CD8-positive, alpha-beta memory T cell (primary cell): Measurements from ENCODE around the gene AK2. TPM values are rescaled to one million over a fixed set of nuclear protein-coding genes. Genes with fewer than 3 reads are reported as not detected.

ENCODE experiments used
- CTCF ChIA-PET: fragments of 350-600 bp; sonication (Branson Sonifier 250); formaldehyde crosslinking; loops from one replicate; lab custom pipeline; 2021; ENCODE audit warnings: antibody characterized with exemption; lab: Charles Lee
- POLR2A ChIA-PET: fragments of 350-600 bp; sonication (Branson Sonifier 250); formaldehyde crosslinking; loops from one replicate; lab custom pipeline; 2021; ENCODE audit warnings: antibody characterized with exemption; lab: Charles Lee
- DNase-seq, 5 donors: peaks; one replicate each; pipeline versions ENCODE4 v3.0.0 to v3.0.0-alpha.2; 2020 to 2022; ENCODE audit warnings: mixed read lengths in 1 of 5
- H3K27ac ChIP-seq: one replicate; pipeline ENCODE4 v1.7.0; 2013; ENCODE audit warnings: low read depth, mild to moderate bottlenecking, low read length, moderate library complexity
- H3K27me3 ChIP-seq: 2 replicates; pipeline ENCODE4 v1.7.0; 2013; ENCODE audit warnings: low read length, mild to moderate bottlenecking; ENCODE audit not compliant: insufficient read depth, poor library complexity, severe bottlenecking
- H3K36me3 ChIP-seq: 2 replicates; pipeline ENCODE4 v1.7.0; 2013; ENCODE audit warnings: mild to moderate bottlenecking, low read length, moderate library complexity; ENCODE audit not compliant: insufficient read depth
- H3K4me1 ChIP-seq: 2 replicates; pipeline ENCODE4 v1.7.0; 2013; ENCODE audit warnings: mild to moderate bottlenecking, low read length, moderate library complexity; ENCODE audit not compliant: insufficient read depth
- H3K4me3 ChIP-seq: 2 replicates; pipeline ENCODE4 v1.7.0; 2013; ENCODE audit warnings: mild to moderate bottlenecking, low read length
- H3K9me3 ChIP-seq: 2 replicates; pipeline ENCODE4 v1.7.0; 2013; ENCODE audit warnings: mild to moderate bottlenecking, low read length
- H3K27ac Mint-ChIP-seq, 8 donors: one replicate each; pipeline ENCODE4 v1.8.0; 2020 to 2021; ENCODE audit warnings: mixed read lengths in 8 of 8, mild to moderate bottlenecking in 6 of 8, inconsistent platforms in 3 of 8, moderate library complexity in 3 of 8
- H3K27me3 Mint-ChIP-seq, 2 donors: one replicate each; pipeline ENCODE4 v1.8.0; 2020 to 2021; ENCODE audit warnings: mixed read lengths in 2 of 2, mild to moderate bottlenecking in 1 of 2, moderate library complexity in 1 of 2
- H3K36me3 Mint-ChIP-seq, 3 donors: one replicate each; pipeline ENCODE4 v1.8.0; 2020 to 2021; ENCODE audit warnings: mixed read lengths in 3 of 3, inconsistent platforms in 1 of 3, mild to moderate bottlenecking in 1 of 3
- H3K4me1 Mint-ChIP-seq, 3 donors: one replicate each; pipeline ENCODE4 v1.8.0; 2020 to 2021; ENCODE audit warnings: mixed read lengths in 3 of 3, inconsistent platforms in 1 of 3, mild to moderate bottlenecking in 1 of 3
- H3K4me3 Mint-ChIP-seq, 7 donors: one replicate each; pipeline ENCODE4 v1.8.0; 2020 to 2021; ENCODE audit warnings: mixed read lengths in 7 of 7, mild to moderate bottlenecking in 6 of 7, moderate library complexity in 4 of 7, inconsistent platforms in 2 of 7
- H3K9me3 Mint-ChIP-seq, 5 donors: one replicate each; pipeline ENCODE4 v1.8.0; 2020 to 2022; ENCODE audit warnings: mixed read lengths in 5 of 5, mild to moderate bottlenecking in 3 of 5, moderate library complexity in 2 of 5, inconsistent platforms in 1 of 5
- polyA plus RNA-seq: library from polyadenylated mRNA; unstranded; fragments of 300-500 nt; fragmentation: Illumina TruSeq; gene quantifications from one replicate; pipeline ENCODE4 v1.2.3, GENCODE V29; 2021
- total RNA-seq, 2 experiments: library from RNA; stranded (reverse); gene quantifications; one replicate each; pipeline ENCODE4 v1.2.3, GENCODE V29; 2021

Gene AK2
- total and polyA plus RNA-seq, 3 experiments from 2014 or later: 110 to 305 (median 288) TPM

DNA sequence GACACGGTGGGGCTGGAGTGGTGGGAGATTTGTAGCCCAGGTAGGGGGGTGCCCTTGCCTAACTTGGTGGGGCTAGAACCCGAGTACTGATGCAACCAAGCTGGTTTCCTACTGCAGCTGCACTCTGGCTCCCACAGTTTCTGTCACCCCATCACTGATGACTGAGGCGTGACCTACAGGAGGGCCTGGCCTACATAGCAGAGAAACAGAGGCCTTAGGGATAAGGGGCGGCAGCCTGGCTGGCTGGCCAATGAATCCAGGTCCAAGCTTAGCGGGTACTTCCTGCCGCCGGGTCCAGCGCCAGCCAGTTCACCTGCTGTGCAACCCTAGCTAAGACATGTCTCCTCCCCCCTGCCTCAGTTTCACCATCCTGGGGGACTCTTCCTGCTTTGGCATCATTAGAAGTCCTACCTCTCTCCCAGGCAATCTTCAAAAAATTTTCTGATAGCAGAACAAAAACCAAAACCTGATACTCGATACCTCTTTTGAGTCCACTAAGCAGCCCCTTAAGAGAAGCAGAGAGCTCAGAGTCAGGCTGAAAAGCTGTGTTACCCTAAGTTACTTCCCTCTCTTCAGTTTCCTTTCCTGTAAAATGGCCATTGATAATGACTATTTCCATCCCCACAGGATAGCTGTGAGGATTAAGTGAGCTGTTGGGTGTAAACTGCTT, 44.7 kb downstream of the AK2 start:
- no peaks in the 10 kb centered on the region for H3K36me3 Mint-ChIP-seq
- POLR2A ChIA-PET: no interaction called here
- DNase-seq: no peak
- H3K9me3 Mint-ChIP-seq: no peaks in the 10 kb centered on the region
- H3K27ac Mint-ChIP-seq: peak overlapping the region in 5 of 8 donors; percentile 17 to 63 (median 27)
- Histone ChIP-seq H3K4me1 (no peaks in the 10 kb centered on the region), H3K4me3 (no peak overlapping the region), H3K9me3 (no peaks in the 10 kb centered on the region), H3K27me3 (no peaks in the 10 kb centered on the region), H3K36me3 (no peaks in the 10 kb centered on the region), H3K27ac (no peak overlapping the region)
- peaks cover 11 to 31% (median 17%) of the 10 kb centered on the region in 3 donors for H3K4me1 Mint-ChIP-seq
- H3K4me3 Mint-ChIP-seq: no peak overlapping the region
- H3K27me3 Mint-ChIP-seq: no peaks in the 10 kb centered on the region
- CTCF ChIA-PET: interaction anchor here (0.8 to 2.1 kb wide), 2 partner anchors 11 to 27 kb away, joined by 3 to 6 read pairs; partner anchors contain the start of gene RNF19B

DNA sequence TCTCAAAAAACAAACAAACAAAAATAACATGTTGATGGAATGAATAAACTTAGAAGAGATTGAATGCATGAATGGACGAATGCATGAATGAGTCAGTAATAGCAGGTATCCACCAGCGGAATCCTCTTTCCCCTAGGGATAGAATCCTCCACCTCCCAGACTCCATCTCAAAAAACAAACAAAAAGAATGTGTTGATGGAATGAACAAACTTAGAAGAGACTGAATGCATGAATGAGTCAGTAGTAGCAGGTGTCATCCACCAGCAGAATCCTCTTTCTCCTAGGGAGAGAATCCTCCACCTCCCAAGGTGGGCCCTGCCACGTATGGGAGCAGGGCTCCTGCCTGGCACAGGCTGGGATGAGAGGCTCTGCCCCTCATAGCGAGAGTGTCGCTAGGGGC, 45.3 kb downstream of the AK2 start:
- Mint-ChIP-seq H3K9me3 (no peaks in the 10 kb centered on the region), H3K4me1 (peaks cover 11 to 31% (median 17%) of the 10 kb centered on the region in 3 donors), H3K4me3 (no peak overlapping the region), H3K36me3 (no peaks in the 10 kb centered on the region), H3K27me3 (no peaks in the 10 kb centered on the region), H3K27ac (peak overlapping the region in 2 of 8 donors; percentile 16 to 35)
- Histone ChIP-seq H3K9me3 (no peaks in the 10 kb centered on the region), H3K36me3 (no peaks in the 10 kb centered on the region), H3K4me1 (no peaks in the 10 kb centered on the region), H3K27me3 (no peaks in the 10 kb centered on the region), H3K4me3 (no peak overlapping the region), H3K27ac (no peak overlapping the region)
- POLR2A ChIA-PET: no interaction called here
- no peak for DNase-seq
- CTCF ChIA-PET: interaction anchor here (1.3 kb wide), 1 partner anchor 57 kb away, joined by 4 read pairs; no protein-coding TSS in a partner anchor

DNA sequence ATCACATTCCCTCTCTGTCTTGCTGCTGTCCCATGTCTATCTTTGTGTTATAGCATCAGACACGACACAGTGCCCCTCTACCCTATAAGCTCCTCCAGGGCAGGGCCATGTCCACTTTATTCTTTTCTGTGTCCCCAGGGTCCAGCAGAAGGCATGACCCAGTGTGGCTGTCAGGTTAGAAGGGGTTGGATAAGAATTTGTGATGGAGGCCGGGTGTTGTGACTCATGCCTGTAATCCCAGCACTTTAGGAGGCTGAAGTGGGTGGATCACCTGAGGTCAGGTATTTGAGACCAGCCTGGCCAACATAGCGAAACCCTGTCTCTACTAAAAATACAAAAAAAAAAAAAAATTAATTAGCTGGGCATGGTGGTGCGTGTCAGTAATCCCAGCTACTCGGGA, 45.8 kb downstream of the AK2 start:
- Histone ChIP-seq H3K4me1 (no peaks in the 10 kb centered on the region), H3K27me3 (no peaks in the 10 kb centered on the region), H3K4me3 (no peak overlapping the region), H3K36me3 (no peaks in the 10 kb centered on the region), H3K9me3 (no peaks in the 10 kb centered on the region), H3K27ac (no peak overlapping the region)
- no peak for DNase-seq
- Mint-ChIP-seq H3K9me3 (no peaks in the 10 kb centered on the region), H3K27ac (no peak overlapping the region), H3K4me3 (no peak overlapping the region), H3K4me1 (peaks cover 11 to 31% (median 17%) of the 10 kb centered on the region in 3 donors), H3K36me3 (no peaks in the 10 kb centered on the region), H3K27me3 (no peaks in the 10 kb centered on the region)
- ChIA-PET CTCF (interaction anchor here (1.3 kb wide), 1 partner anchor 57 kb away, joined by 4 read pairs; no protein-coding TSS in a partner anchor), POLR2A (no interaction called here)

DNA sequence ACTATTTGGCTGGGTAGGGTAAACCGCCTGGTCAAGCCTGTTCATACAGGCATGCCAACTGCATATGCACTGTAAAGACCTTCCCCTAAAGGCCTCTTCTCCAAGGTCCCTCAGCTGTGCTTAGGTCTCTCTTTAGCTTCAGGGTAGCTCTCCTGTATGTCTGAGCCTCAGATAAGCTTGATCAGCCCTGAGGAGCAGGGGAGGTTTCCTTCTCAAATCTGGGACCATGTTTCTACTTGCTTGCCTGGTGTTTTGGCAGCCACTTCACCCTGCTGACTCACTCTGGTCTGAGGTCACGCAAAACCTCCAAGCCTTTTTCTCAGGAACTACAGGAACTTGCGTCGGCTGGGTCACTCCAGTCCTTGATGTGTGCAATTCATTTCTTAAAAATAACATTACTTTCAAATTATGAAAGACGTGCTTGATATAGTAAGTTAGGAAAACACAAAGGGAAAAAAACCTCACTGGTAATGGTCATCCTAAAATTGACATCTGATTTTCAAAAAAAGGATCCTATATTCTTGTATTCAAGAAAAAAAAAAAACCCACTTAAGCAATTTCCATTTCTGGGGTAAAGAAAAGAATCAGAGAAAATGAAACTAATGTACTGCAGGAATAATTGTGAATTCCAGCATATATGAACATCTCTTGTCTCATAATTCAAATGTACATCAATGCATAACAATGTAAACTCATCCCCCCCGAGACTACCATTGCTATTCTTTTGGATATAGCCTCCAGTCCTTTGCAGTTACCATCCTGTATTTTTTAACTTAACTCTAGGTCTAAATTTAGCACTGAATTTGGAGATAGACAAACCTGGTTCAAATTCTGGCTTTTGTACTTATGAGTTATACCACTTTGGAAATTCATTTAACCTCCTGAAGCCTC, 47.3 kb downstream of the AK2 start:
- H3K4me3 Mint-ChIP-seq: no peak overlapping the region
- H3K4me1 Mint-ChIP-seq: peaks cover 13 to 35% (median 22%) of the 10 kb centered on the region in 3 donors
- Histone ChIP-seq H3K9me3 (no peaks in the 10 kb centered on the region), H3K27me3 (no peaks in the 10 kb centered on the region), H3K4me1 (no peaks in the 10 kb centered on the region), H3K4me3 (no peak overlapping the region), H3K27ac (no peak overlapping the region), H3K36me3 (no peaks in the 10 kb centered on the region)
- H3K27ac Mint-ChIP-seq: peak overlapping the region in 3 of 8 donors; percentile 21 to 51 (median 25)
- no peaks in the 10 kb centered on the region for H3K36me3 Mint-ChIP-seq
- ChIA-PET POLR2A (no interaction called here), CTCF (interaction anchor here (1.3 kb wide), 1 partner anchor 113 kb away, joined by 3 read pairs; no protein-coding TSS in a partner anchor)
- no peaks in the 10 kb centered on the region for H3K9me3 Mint-ChIP-seq
- no peak for DNase-seq
- H3K27me3 Mint-ChIP-seq: no peaks in the 10 kb centered on the region

DNA sequence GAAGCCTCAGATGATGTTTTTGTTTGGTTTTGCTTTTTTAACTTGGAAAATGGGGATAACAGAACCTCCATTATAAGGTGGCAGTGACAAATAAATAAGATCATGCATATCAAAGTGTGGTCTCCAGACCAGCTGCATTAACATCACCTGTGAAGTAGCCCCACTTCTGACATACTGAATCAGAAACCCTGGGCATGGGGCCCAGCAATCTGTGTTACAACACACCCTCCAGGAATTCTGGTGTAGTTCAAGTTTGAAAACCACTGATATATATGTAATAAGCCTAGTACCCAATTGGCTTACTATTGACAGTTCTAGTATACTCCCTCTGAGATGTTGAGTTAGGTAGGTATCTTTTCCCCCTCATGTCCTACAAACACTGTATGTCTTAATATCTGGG, 48.0 kb downstream of the AK2 start:
- H3K27ac ChIP-seq: no peak overlapping the region

DNA sequence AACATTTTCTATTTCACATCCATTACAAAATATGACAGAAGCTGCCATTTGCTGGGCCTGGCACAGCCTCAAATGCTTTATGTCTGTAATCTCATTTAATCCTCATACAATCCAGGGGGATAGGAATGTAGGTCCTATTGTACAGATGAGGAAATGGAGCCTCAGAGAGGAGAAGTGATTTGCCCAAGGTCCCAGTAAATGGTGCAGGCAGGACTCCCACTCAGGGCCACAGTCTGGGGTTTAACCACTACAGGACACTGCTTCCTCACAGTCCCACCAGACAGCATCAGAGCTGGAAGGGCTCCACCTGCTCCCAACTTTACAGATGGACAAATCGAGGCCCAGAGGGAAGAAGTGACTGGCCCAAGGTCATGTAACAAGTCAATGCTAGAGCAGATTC, 51.5 kb downstream of the AK2 start:
- DNase-seq: no peak
- H3K4me3 Mint-ChIP-seq: no peak overlapping the region
- peak overlapping the region in 5 of 8 donors; percentile 29 to 98 (median 91) for H3K27ac Mint-ChIP-seq
- H3K4me1 ChIP-seq: peaks cover 15% of the 10 kb centered on the region
- peaks cover 25 to 49% (median 47%) of the 10 kb centered on the region in 3 donors for H3K4me1 Mint-ChIP-seq
- no peak overlapping the region for H3K27ac ChIP-seq
- POLR2A ChIA-PET: no interaction called here
- no peaks in the 10 kb centered on the region for H3K36me3 ChIP-seq
- CTCF ChIA-PET: interaction anchor here (1.5 to 1.8 kb wide), 2 partner anchors 21 to 70 kb away, joined by 3 to 4 read pairs; partner anchors contain the start of gene RNF19B
- peaks cover 0 to 2% of the 10 kb centered on the region in 2 donors for H3K27me3 Mint-ChIP-seq
- H3K9me3 Mint-ChIP-seq: no peaks in the 10 kb centered on the region
- no peaks in the 10 kb centered on the region for H3K27me3 ChIP-seq
- H3K9me3 ChIP-seq: no peaks in the 10 kb centered on the region
- no peak overlapping the region for H3K4me3 ChIP-seq
- no peaks in the 10 kb centered on the region for H3K36me3 Mint-ChIP-seq

More for the DNA sequence above, 48.0 kb downstream of the AK2 start:
- H3K27ac Mint-ChIP-seq: peak overlapping the region in 2 of 8 donors; percentile 25 to 51
- peaks cover 14 to 40% (median 29%) of the 10 kb centered on the region in 3 donors for H3K4me1 Mint-ChIP-seq
- no peaks in the 10 kb centered on the region for H3K36me3 ChIP-seq
- H3K27me3 ChIP-seq: no peaks in the 10 kb centered on the region
- no peaks in the 10 kb centered on the region for H3K36me3 Mint-ChIP-seq
- no peaks in the 10 kb centered on the region for H3K9me3 ChIP-seq
- no peak for DNase-seq
- ChIA-PET CTCF (interaction anchor here (1.3 kb wide), 1 partner anchor 112 kb away, joined by 3 read pairs; no protein-coding TSS in a partner anchor), POLR2A (no interaction called here)
- H3K9me3 Mint-ChIP-seq: no peaks in the 10 kb centered on the region
- H3K4me1 ChIP-seq: no peaks in the 10 kb centered on the region
- H3K4me3 ChIP-seq: no peak overlapping the region
- peaks cover 0 to 2% of the 10 kb centered on the region in 2 donors for H3K27me3 Mint-ChIP-seq
- H3K4me3 Mint-ChIP-seq: no peak overlapping the region

DNA sequence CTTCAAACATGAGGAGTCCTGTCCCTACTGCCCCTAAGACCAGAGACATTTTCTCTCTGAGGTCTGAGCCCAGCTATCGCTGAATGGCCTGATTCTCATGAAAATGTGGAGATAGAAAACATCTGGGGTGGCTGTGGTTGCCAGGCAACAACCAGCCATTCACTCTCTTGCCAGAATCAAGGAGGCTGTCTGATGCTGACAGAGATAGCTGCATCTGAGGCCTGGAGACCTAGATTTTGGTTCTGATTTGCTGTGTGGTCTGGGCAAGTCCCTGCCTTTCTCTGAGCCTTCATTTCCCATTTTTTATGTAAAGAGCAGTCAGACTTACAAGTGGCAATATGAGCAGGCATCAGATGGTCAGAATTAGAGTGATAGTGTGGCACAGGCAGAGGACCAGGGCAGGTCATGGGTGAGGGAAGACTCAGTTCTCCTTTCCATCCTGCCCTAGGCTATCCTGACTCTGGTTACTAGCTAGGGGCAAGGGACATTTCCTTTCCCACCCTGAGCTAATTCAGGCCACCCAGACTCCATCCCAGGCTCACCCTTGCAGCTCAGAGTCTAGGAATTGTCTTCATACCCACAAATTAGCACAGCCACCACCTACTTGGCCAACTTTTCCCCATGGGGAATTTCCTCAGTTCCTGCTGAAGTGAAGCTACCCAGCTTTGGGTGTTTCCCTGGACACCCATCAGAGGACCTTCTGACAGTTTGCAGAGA, 52.1 kb downstream of the AK2 start:
- Histone ChIP-seq H3K27ac (peak overlapping the region; percentile 48), H3K36me3 (no peaks in the 10 kb centered on the region), H3K9me3 (no peaks in the 10 kb centered on the region), H3K4me1 (peaks cover 15% of the 10 kb centered on the region), H3K4me3 (no peak overlapping the region), H3K27me3 (no peaks in the 10 kb centered on the region)
- POLR2A ChIA-PET: no interaction called here
- Mint-ChIP-seq H3K36me3 (no peaks in the 10 kb centered on the region), H3K4me1 (peaks cover 25 to 50% (median 45%) of the 10 kb centered on the region in 3 donors), H3K9me3 (no peaks in the 10 kb centered on the region), H3K27ac (peak overlapping the region; percentile 59 to 98 (median 87)), H3K4me3 (peak overlapping the region in 1 of 7 donors; percentile 59), H3K27me3 (peaks cover 0 to 2% of the 10 kb centered on the region in 2 donors)
- DNase-seq: peak in 3 of 5 donors; percentile 23 to 44 (median 42)
- CTCF ChIA-PET: interaction anchor here (1.1 to 1.8 kb wide), 3 partner anchors 20 to 102 kb away, joined by 3 to 4 read pairs (median 4); partner anchors contain the start of gene RNF19B
